HCEC 1CT (cell line): Measurements from ENCODE around the gene G0S2.
A peak's percentile ranks its signal among the peaks of the same experiment; 100 is the strongest.

ENCODE experiments used
- DNase-seq: peaks from one replicate; pipeline ENCODE4 v3.0.0-alpha.2; 2017

The G0S2 gene, protein sequence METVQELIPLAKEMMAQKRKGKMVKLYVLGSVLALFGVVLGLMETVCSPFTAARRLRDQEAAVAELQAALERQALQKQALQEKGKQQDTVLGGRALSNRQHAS

DNA sequence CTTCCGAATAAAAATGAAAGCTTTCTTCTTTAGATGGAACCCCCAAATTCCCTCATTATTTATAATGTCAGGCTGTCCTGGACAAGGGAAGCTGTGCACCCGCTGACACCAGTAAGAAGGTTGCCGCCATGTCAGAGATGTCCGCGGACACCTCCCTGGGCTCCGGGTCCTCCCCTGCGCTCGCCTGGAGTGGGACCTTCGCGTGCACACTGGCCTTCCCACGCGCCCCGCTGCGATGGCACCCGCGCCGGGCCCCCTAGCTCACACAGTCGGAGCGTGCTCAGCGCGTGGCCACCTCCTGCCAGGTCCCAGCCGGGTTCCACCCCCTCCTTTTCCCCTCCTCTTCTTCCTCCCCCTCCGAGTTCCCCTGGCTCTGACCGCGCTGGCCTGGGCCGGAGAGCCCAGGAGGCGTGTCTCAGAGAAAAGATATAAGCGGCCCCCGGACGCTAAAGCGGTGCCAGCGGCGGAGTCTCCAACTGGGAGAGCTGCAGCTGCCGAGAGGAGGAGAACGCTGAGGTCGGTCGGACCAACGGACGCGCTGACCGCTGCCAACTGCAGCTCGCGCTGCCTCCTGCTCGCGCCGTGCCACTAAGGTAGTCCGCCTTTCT, at the start of gene G0S2:
Gene G0S2, plus strand, starts transcription at position 456 of the 608 bp plus-strand sequence. CDS start 273 bp downstream, outside the sequence.
- DNase-seq: peak; percentile 68

DNA sequence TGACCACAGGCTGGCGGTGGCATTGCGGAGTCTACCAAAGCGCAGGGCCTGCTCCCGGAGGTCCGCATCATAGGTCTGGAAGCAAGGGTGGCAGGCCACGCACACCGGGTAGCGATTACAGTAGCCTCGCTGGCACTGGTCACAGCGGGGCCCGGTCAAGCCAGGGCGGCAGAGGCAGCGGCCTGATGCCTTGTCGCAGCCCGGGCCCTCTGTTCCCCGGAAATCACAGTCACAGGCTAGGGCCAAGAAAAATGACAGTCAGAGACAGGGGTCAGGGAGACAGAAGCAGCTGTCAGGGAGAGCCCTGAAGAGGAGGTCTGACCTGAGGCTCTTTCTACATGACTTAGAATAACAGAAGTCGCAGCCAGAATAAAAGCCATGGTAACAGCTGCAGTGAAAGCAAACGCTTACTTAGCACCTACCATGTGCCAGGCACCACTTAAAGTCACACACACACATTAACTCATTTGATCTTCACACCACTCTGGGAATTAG, 49.4 kb upstream of the G0S2 start:
- DNase-seq: no peak

DNA sequence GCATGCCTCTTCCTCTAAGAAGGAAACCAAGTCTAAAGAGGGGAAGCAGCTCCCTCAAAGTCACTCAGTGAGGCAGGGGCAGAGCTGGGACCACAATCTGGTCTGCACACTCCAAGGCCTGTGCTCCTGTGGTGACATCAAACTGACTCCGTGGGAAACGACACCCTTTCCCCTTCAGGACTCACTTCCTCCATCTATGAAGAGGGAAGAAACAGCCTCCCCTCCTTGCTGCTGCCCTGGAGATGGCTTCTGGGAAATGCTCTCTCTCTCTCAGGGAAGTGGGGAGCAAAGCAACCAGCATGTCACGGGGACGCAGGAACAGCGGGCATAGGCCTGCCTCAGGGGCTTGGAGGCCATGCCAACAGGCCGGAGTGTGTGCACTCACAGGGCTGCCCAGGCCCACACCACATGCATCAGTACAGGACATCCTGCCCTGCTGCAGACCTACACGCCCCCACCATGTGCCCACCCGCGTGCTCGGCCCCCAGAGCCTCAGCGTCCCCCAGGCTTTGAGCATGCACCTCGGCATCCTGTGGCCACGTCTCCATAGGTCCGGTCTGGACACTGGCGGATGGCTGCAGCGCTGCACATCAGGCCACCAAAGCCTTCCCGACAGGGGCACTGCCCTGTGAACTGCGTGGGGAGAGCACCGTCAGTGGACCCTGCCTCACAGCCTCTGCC, 48.7 kb upstream of the G0S2 start:
- DNase-seq: no peak

DNA sequence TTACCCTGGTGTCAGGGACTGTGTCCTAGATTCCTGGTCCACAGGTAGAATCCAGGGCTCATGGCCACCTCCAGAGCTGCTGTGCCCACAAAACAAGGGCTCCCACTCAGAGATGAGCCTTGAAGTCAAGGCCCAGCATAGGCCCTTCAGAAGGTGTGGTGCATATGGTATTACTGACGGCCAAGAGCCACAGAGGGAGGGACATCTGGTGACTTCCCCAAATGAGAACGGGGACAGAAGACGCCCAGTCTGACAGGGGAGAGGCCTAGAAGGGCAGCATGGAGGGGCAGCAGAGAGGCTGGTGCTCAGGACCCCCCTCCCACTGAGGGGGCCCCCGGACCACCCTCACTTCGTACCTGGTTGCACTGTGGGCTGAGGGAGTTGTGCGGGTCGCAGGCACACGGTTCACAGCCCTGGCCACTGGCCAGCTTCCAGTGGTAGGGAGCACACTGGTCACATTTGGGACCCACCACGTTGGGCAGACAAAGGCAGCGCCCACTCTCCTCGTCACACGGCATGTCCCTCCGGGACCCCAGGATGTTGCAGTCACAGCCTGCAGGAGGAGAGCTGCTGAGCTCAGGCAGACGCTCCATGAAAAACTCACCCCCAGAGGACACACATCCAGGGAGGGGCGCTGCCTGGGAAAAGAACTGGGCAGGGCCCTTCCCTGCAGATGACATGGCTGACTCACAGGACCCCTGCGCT, 48.0 kb upstream of the G0S2 start:
- DNase-seq: no peak

DNA sequence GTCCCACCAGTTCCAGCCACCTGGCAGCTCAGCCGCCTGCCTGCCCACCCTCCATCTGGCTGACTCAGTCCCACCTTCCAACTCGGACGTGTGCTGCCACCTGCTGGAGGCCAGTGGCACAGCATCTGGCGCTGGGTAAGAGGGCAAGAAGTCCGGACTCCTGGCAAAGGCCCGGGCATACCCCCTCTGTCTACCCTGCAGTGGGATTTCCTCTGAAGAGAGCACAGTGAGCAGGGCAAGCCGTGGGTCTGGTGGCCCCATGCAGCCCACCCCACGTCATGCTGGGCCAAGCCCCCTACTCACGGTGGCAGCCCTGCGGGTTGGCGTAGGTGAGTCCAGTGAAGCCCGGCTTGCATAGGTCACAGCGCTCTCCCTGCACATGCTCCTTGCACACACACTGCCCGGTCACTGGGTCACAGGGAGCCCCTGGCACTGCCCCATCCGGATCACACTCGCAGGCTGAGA, 47.4 kb upstream of the G0S2 start:
- DNase-seq: peak; percentile 62

DNA sequence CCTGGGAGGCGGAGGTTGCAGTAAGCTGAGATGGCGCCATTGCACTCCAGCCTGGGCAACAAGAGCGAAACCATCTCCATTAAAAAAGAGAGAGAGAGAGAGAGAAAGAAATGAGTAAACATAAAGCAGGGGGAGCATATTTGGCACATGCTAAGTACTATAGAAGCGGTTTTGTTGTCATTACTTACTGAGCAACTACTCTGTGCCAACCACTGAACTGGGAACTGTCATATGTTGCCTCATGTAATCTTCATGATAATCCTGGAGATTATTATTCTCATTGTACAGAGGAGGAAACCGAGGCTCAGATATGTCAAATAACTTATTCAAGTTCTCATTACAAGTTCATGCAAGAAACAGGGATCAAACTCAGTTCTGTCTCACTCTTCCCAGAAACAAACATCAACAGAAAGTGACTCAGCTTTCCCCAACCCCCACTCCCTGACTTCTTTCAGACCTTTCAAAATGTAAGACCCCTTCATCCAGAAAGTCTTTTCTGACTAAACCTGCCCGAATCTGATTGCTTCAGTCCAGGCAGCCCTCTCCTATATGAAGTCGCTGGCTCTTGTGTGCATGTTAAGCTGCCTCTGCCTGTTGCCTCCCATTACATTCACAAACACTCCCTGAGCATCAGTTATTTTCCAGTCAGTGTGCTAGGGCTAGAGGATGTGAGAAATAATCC, 46.5 kb upstream of the G0S2 start:
- no peak for DNase-seq

DNA sequence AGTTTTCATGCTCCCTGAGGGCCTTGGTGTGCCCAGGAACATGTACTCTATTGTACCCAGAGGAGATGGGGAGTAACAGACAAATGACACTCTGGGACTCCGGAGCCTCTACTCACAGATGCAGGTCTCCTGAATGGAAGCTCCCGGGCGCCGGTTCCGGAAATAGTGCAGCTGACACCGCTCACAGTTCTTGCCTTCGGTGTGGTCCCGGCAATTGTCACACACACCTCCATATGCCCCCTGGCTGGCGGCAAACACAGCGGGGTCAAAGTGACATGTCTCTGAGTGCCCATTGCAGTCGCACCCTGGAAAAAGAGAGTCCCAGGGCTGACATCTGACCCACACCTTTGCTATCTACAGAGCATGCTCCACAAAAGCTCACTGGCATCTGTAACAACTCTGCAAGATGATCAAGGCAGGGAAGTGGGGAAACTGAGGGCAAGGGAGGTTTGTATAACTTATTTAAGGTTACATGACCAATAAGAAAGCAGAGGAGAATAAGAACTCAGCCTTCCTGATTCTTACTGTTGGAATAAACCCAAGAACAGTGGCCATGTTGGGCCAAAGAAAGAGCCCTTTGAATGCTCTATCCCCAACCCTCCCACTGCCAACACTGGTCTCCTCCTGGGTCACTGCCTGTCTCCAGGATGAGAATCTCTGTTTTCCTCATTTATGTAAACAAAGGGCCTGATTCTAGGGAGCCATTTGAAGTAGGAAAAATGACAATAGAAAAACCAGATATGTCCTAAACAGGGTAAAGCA, 45.4 kb upstream of the G0S2 start:
- DNase-seq: no peak

DNA sequence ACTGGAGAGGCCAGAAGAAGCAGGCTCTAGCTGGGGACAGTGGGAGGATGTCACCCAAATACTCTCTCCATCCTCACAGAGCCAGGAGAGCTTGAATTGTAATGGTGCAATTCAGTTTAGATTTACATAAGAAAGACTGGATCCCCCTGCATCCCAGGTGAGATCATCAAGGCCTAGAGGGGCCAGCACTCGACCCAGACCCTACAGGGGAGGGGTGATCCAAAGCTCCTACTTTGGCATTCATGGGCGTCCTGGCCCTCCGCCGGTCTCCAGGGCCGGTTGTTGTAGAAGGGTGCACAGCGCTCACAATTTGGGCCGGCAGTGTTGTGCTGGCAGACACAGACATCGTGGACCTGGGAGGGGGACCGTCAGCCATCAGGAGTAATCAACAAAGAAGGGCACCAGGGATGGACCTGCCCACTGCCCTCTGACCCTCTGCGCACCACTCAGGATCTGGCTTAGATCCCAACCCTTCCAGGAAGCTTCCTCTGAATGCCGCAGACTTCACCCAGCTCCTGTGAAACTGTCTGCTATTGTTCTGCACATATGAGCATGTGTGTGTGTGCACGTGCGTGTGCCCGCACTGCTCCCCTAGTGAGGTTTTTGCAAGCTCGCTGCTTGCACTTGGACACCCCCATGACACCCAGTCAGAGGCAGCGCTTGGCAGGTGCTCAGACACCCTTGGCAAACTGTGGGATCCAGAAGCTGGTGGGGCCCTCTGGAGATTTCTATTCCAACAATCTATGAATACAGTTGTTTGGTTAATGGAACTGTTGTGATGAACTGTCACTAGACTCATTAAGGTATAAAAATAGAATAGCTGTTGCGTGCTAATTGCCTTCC, 44.6 kb upstream of the G0S2 start:
- DNase-seq: no peak

DNA sequence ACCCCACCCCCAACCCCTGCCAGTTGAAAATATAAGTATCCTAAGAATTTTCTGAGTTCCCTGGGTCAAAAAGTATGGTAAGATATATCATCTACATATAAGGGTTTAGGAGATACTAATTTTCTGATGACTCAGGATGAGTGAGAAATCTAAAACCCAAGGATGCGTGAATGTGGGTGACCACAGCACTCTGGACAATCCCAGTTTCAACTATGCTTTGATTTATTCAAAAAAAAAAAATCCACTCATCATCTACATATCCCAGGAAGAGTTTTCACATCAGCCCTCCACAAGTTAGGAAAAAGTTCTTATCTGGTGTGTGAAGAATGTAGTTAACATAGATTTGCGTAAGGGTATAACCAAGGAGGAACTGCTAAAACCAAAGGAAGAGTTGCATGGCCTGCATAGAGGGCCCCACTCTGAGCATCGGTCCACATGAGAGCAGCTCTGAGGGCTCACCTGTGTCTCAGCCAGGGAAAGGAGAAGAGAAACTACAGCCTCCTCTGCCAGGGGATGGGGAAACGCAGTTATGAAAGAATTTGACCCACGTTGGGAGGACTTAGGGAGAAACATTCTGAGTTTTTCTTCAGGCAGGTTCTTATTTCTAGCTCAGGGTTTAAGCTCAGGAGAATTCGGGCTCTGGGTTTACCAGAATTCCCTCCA, 41.7 kb upstream of the G0S2 start:
- peak; percentile 75 for DNase-seq

DNA sequence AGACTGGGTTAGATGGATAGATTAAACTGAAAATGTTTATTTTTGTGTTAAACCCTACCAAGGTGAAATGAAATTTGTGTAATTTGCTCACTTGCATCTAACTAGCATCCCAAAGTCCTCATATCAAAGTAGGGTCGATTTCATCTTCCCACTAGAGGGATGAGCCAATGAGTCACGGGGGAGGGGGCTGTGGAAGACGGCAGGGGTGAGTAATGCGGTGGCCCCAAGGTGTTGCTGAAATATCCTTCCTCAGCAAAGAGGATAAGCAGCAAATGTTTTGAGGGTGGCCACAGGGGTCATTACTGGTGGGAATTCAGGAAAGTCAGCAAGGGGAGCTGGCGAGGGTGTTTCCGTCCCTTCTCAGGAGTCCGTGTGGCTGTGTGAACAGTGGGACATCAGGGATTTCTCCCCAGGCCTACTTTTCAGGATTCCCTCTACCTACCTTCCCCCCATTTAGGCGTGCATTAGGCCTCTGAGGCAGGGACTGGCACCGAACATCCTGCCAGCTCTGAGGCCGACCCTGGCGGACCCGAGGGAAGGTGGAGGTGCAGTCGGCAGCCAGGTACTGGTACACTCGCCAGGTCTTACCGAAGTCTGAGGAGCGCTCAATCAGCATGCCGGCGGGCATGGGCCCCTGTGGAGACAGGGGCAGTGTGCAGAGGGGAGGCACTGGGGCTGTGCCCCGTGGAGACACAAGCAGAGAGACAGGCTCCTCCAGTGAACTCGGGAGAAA, 41.0 kb upstream of the G0S2 start:
- no peak for DNase-seq

DNA sequence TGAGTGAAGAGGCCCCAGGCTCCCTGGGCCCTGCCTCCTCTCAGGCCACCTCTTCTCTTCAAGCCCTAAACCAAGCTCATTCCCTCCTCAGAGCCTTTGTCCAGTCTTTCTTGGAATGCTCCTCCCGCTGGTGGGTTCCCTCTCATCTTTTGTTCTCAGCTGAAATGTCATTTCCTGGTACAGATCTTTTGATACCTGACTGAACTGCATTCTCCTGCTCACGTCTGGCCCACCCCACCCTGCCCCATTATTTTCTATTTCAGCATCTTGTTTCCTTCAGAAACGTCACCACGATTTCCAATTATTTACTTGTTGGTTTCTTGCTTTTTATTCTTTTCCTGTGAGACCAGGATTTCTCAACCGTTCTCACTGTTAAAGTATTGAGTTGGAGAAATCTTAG, 39.4 kb upstream of the G0S2 start:
- DNase-seq: no peak

DNA sequence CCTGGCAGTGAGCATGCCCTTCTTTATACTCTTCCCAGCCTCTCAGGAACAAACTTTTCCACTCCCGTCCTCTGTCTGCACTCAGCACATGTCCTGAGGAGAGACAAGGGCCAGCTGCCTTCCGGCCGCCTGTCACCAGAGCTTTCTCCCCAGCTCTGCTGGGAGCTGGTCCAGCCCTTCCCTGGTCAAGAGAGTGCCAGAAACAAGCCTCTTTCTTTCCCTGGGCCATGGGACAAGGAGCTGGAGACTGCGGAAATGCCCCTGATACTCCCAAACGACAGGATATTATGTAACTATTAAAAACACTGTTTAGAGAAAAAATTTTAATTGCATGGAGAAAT, 33.4 kb upstream of the G0S2 start:
- DNase-seq: peak; percentile 27

DNA sequence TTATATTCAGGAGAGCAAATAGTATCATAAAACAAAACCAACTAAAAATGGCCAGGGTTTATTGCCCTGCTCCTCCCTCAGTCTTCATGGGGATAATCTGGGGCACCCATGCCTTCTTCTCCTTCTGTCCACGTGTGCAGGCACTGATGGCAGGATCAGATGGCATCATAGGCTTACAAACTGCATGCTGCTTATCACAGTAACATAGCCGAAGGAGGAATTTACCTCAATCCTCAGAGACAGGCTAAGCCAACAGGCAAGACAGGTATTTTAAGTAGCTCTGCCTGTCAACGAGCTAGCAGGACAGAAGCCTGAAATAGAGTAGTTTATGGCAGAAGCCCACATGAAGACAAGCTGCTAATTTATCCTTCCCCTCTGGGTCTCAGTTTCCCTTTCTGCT, 32.4 kb upstream of the G0S2 start:
- no peak for DNase-seq

DNA sequence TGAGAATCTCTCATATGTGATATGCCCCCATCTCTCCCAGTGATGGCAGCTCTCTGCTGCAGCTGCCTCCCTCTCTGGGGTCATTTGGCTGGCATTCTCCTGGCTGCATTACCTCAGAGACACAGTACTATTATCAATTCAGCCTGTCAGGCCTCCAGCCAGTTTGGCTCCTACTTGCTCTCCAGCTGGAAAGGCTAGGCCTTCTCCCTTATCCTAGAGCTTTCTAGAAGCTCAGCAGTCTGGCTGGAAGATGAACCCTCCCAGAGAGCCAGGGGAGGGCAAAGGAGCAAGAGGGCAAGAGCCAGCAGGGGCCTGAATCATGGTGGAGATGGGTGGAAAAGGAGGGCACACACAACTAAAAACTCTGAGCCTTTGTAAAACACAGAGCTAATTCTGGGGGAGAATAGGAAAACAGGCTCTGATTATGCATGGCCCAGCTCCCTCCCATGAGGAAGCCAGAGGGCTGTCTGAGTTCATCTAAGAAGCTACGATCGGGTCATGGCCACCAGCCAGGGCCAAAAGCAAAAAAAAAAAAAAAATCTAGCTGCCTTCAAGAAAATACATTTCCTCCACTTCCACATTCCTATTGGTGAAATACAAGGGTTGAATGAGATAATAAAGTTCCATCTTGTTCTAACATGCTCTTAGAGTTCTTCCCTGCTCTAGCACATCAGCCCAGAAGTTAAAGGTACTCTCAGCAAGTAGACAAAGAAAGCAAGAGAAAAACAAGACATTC, 31.8 kb upstream of the G0S2 start:
- DNase-seq: no peak

DNA sequence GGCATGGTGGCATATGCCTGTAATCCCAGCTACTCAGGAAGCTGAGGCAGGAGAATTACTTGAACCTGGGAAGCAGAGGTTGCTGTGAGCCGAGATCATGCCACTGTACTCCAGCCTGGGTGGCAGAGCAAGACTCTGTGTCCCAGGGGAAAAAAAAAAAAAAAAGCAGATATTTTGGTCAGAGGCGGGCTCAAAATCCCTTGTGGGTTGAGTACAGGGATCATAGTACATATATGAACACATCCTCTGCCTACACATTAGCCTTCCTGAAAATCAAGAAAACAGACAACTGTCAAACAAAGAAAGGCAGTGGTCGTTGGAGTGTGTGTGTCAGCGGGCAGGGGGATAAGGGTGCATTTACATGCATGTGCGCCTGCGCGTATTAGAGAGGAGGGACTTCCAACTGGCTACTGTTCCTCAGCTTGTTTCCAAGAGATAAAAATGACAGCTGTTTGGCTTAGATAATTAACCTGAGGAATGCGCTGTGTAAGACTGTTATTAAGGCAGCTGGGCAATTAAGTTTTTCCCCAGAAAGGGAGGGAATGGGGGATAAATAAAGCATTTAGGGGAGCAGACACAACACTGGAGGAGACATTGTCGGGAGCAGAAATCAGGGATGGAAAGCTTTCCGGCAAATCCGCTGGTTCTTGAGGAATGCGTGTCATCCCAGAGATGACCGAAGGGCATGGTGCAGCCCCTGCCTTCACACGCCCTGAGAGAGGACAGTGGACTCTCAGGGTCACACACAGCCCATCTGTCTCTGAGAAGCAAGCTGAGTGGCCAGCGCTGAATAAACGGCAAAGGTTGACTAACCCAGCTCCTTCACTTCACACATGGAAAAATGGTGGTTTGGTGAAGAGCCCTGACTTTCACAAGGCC, 29.4 kb upstream of the G0S2 start:
- DNase-seq: no peak

DNA sequence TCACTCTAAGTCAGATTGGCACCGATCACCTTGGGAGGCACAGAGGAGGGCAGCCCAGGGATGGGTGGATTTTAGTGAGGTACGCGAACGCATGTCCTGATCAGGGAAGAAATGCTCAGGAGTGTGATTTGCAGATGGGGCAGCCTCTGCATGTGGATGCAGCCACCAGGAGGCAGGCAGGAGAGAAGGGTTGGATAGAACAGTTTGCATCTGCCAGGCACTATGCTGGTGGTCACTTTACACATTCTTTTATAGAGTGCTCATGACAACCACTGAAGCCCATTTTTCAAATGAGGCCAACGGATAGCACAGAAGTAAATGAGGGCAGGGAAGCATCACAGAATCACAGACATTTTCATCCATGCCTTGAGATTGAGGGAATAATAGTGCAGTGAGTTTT, 28.7 kb upstream of the G0S2 start:
- peak; percentile 59 for DNase-seq

DNA sequence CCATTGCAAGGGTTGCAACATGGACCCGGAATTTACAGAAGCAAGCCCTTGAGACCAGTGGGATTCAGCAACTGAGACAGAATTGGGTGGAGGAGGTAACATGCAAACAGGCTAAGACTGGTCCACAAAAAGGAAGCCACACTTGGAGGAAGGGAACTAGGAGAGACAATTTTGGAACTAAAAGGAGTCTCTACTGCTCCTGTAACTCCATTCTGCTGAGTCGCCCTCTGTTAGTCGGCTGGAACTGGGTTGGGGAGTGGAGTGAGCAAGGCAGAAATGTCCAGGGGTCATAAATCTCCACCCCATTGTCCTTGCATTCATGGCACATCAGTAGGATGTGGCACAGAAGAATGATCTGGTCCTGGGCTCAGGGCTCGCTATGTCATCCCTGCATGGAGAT, 28.1 kb upstream of the G0S2 start:
- DNase-seq: no peak

DNA sequence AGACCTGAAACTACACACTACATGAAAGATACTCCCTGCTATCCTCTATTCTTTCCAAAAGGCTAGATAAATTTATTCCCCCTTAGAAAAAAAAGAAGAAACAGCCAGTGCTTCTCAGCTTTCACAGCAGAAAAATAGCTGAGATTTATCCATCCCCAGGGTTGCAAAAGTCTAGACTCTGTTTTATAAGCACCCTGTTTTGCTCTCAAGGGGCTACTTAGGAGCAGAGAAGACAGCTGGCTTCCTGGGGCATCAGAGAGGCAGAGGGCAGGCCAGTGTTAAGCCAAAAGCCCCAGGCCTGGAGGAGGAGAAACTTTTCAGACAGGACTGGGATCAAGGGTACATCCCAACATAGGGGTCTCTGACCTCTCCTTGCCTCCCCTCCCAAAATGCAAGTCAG, 26.9 kb upstream of the G0S2 start:
- no peak for DNase-seq
